ENCODE results near the gene SNED1.

- TF ChIP-seq EZH2phosphoT487 (IDR thresholded peaks at IDR 0.05; ENCODE audit: insufficient read depth, low read depth) = no peak
- no peak for TF ChIP-seq EZH2 (IDR thresholded peaks at IDR 0.05; ENCODE audit: insufficient read depth, poor library complexity, severe bottlenecking)
Measured at GRCh38 chr2:241105641-241106040, 107.2 kb downstream of the SNED1 start.

Measured in GM23248 (cell line).